Measurements from ENCODE around the gene MAST4.

DNA sequence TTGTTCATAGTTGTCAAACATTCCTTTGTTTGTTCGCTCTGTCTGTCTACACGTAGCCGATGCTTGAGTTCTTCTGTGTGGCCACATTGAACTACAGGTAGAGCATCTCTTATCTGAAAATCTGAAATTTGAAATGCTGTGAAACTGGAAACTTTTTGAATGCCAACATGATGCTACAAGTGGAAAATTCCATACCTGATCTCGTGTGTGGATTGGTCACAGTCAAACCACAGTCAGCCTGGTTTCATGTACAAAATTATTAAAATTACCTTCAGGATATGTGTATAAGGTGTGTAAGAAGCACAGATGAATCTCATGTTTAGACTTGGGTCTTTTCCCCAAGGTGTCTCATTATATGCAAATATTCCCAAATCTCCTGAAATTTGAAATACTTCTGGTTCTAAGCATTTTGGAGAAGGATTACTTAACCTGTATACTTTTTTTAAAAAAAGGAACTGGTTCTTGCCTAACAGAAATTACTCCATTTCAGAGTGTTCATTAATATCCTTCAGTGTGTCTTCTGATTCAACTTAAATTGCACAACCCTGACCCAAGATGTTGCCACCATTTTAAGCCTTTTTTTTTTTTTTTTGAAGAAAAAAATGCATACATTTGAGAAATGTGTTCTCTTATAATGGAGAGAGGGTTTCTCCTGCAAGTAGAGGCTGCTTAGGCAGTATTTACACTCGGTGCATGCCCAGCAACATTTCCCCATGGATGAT lies 254.3 kb downstream of the MAST4 start:
- TF ChIP-seq, protein P1, sequence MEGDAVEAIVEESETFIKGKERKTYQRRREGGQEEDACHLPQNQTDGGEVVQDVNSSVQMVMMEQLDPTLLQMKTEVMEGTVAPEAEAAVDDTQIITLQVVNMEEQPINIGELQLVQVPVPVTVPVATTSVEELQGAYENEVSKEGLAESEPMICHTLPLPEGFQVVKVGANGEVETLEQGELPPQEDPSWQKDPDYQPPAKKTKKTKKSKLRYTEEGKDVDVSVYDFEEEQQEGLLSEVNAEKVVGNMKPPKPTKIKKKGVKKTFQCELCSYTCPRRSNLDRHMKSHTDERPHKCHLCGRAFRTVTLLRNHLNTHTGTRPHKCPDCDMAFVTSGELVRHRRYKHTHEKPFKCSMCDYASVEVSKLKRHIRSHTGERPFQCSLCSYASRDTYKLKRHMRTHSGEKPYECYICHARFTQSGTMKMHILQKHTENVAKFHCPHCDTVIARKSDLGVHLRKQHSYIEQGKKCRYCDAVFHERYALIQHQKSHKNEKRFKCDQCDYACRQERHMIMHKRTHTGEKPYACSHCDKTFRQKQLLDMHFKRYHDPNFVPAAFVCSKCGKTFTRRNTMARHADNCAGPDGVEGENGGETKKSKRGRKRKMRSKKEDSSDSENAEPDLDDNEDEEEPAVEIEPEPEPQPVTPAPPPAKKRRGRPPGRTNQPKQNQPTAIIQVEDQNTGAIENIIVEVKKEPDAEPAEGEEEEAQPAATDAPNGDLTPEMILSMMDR (IDR thresholded peaks at IDR 0.05) = no peak
- no peak for TF ChIP-seq EZH2 (IDR thresholded peaks at IDR 0.05; ENCODE audit: borderline replicate concordance, insufficient read depth, low read depth, low read length, poor library complexity, severe bottlenecking)

Data from B cell (primary cell).